ENCODE data around the gene FGGY.

The FGGY gene

DNA sequence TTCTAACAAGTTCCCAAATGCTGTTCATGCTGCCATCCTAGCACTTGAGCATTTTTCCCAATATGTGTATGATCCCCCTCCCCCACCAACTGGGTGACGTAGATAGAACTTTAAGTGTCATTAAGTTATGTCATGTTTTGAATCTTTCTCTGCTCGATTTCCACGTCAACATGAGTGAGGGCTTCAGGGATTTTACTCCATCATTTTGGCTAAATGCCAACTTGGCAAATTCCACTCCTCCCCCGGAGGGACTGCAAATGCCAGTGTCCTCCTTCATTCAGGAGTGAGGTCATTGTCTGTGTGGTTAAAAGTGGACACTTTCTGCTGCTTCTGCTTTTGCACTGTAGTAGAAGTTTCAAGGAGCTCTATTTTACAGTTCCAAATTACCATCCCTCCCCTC is 201.7 kb downstream of the FGGY start (continued):
- TF ChIP-seq ZNF302 (tag by site-specific recombination; IDR thresholded peaks at IDR 0.05; ENCODE audit: low read depth) (no peak), KLF1 (tag by site-specific recombination; IDR thresholded peaks at IDR 0.05) (no peak), GFI1B (tag by site-specific recombination; IDR thresholded peaks at IDR 0.05) (no peak), ZNF514 (tag by site-specific recombination; IDR thresholded peaks at IDR 0.05) (no peak), ZNF677 (tag by site-specific recombination; IDR thresholded peaks at IDR 0.05) (no peak), TRIM28 (IDR thresholded peaks at IDR 0.05; ENCODE audit: borderline replicate concordance, low read length) (no peak), ZSCAN23 (tag by site-specific recombination; IDR thresholded peaks at IDR 0.05) (no peak), ZNF350 (tag by site-specific recombination; IDR thresholded peaks at IDR 0.05) (no peak), ZNF837 (tag by site-specific recombination; IDR thresholded peaks at IDR 0.05) (no peak), ZNF37A (tag by site-specific recombination; IDR thresholded peaks at IDR 0.05) (no peak), ZNF121 (tag by site-specific recombination; IDR thresholded peaks at IDR 0.05) (no peak), ZBTB8A (tag by site-specific recombination; IDR thresholded peaks at IDR 0.05) (no peak), PRDM1 (tag by site-specific recombination; IDR thresholded peaks at IDR 0.05) (0 out of 2 replicates have a peak, but pooled peaks have one; percentile 28), ZNF843 (tag by site-specific recombination; IDR thresholded peaks at IDR 0.05) (no peak), ZNF24 (tag by site-specific recombination; IDR thresholded peaks at IDR 0.05) (no peak), ZBTB21 (tag by site-specific recombination; IDR thresholded peaks at IDR 0.05) (peak; percentile 94), ZNF521 (tag by site-specific recombination; IDR thresholded peaks at IDR 0.05) (no peak), ZNF280C (tag by site-specific recombination; IDR thresholded peaks at IDR 0.05) (no peak), ZNF555 (tag by site-specific recombination; conservative IDR thresholded peaks at IDR 0.05) (no peak), ZNF639 (tag by site-specific recombination; IDR thresholded peaks at IDR 0.05) (no peak), ZNF426 (tag by site-specific recombination; IDR thresholded peaks at IDR 0.05) (no peak), SALL2 (tag by site-specific recombination; IDR thresholded peaks at IDR 0.05; ENCODE audit: borderline replicate concordance) (no peak), ZNF404 (tag by site-specific recombination; IDR thresholded peaks at IDR 0.05) (0 out of 2 replicates have a peak, but pooled peaks have one; percentile 10), ZNF600 (tag by site-specific recombination; IDR thresholded peaks at IDR 0.05) (no peak), GLI4 (tag by site-specific recombination; IDR thresholded peaks at IDR 0.05) (no peak), ZFP41 (tag by site-specific recombination; IDR thresholded peaks at IDR 0.05; ENCODE audit: borderline replicate concordance) (no peak), ZNF2 (tag by site-specific recombination; IDR thresholded peaks at IDR 0.05) (no peak), ZNF549 (tag by site-specific recombination; IDR thresholded peaks at IDR 0.05) (no peak), ZNF624 (tag by site-specific recombination; IDR thresholded peaks at IDR 0.05) (no peak), ZIC2 (tag by site-specific recombination; IDR thresholded peaks at IDR 0.05) (no peak)
- TF ChIP-seq, protein P1, sequence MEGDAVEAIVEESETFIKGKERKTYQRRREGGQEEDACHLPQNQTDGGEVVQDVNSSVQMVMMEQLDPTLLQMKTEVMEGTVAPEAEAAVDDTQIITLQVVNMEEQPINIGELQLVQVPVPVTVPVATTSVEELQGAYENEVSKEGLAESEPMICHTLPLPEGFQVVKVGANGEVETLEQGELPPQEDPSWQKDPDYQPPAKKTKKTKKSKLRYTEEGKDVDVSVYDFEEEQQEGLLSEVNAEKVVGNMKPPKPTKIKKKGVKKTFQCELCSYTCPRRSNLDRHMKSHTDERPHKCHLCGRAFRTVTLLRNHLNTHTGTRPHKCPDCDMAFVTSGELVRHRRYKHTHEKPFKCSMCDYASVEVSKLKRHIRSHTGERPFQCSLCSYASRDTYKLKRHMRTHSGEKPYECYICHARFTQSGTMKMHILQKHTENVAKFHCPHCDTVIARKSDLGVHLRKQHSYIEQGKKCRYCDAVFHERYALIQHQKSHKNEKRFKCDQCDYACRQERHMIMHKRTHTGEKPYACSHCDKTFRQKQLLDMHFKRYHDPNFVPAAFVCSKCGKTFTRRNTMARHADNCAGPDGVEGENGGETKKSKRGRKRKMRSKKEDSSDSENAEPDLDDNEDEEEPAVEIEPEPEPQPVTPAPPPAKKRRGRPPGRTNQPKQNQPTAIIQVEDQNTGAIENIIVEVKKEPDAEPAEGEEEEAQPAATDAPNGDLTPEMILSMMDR (tag by site-specific recombination; IDR thresholded peaks at IDR 0.05) = no peak
- TF ChIP-seq, protein P2, sequence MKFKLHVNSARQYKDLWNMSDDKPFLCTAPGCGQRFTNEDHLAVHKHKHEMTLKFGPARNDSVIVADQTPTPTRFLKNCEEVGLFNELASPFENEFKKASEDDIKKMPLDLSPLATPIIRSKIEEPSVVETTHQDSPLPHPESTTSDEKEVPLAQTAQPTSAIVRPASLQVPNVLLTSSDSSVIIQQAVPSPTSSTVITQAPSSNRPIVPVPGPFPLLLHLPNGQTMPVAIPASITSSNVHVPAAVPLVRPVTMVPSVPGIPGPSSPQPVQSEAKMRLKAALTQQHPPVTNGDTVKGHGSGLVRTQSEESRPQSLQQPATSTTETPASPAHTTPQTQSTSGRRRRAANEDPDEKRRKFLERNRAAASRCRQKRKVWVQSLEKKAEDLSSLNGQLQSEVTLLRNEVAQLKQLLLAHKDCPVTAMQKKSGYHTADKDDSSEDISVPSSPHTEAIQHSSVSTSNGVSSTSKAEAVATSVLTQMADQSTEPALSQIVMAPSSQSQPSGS (tag by site-specific recombination; IDR thresholded peaks at IDR 0.05; ENCODE audit: low read depth) = peak; percentile 89
- TF ChIP-seq, protein P3, sequence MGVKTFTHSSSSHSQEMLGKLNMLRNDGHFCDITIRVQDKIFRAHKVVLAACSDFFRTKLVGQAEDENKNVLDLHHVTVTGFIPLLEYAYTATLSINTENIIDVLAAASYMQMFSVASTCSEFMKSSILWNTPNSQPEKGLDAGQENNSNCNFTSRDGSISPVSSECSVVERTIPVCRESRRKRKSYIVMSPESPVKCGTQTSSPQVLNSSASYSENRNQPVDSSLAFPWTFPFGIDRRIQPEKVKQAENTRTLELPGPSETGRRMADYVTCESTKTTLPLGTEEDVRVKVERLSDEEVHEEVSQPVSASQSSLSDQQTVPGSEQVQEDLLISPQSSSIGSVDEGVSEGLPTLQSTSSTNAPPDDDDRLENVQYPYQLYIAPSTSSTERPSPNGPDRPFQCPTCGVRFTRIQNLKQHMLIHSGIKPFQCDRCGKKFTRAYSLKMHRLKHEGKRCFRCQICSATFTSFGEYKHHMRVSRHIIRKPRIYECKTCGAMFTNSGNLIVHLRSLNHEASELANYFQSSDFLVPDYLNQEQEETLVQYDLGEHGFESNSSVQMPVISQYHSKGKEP (tag by site-specific recombination; IDR thresholded peaks at IDR 0.05) = no peak
- TF ChIP-seq, protein P4, sequence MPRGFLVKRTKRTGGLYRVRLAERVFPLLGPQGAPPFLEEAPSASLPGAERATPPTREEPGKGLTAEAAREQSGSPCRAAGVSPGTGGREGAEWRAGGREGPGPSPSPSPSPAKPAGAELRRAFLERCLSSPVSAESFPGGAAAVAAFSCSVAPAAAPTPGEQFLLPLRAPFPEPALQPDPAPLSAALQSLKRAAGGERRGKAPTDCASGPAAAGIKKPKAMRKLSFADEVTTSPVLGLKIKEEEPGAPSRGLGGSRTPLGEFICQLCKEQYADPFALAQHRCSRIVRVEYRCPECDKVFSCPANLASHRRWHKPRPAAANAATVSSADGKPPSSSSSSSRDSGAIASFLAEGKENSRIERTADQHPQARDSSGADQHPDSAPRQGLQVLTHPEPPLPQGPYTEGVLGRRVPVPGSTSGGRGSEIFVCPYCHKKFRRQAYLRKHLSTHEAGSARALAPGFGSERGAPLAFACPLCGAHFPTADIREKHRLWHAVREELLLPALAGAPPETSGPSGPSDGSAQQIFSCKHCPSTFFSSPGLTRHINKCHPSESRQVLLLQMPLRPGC (tag by site-specific recombination; IDR thresholded peaks at IDR 0.05) = no peak

Data from HEK293 (cell line).